PC-9 (cell line): Measurements from ENCODE around the gene ZDHHC1. TPM values are rescaled to one million over a fixed set of nuclear protein-coding genes. Genes with fewer than 3 reads are reported as not detected.

Source experiments
- BruUV-seq: library from RNA; stranded (reverse); fragments of 400-500 nt; replicated peaks from 2 replicates; lab custom pipeline; 2021; lab: Mats Ljungman, UMichigan
- CTCF ChIA-PET: fragments of 300-600 bp; sonication (Branson Sonifier 250); formaldehyde crosslinking; loops from one replicate; lab custom pipeline; 2022; ENCODE audit warnings: antibody characterized with exemption; lab: Charles Lee
- POLR2A ChIA-PET: fragments of 300-600 bp; sonication (Branson Sonifier 250); formaldehyde crosslinking; loops from one replicate; lab custom pipeline; 2022; ENCODE audit warnings: antibody characterized with exemption; ENCODE audit not compliant: unreplicated experiment; lab: Charles Lee
- DNase-seq, 2 experiments: peaks; one replicate each; pipeline versions ENCODE4 v3.0.0 to v3.0.0-alpha.2; 2015 to 2022; ENCODE audit warnings: mixed read lengths in 1 of 2
- H2AFZ ChIP-seq: fragments of 200-600 bp; sonication (generic); 2 replicates; pipeline ENCODE4 v1.8.1; 2017; ENCODE audit warnings: antibody characterized with exemption
- H3F3A ChIP-seq: fragments of 200-600 bp; sonication (generic); 2 replicates; pipeline ENCODE4 v1.8.1; 2017; ENCODE audit warnings: antibody characterized with exemption, mild to moderate bottlenecking, low read depth; ENCODE audit not compliant: insufficient read depth
- H3K27ac ChIP-seq: fragments of 200-600 bp; sonication (generic); 2 replicates; pipeline ENCODE4 v1.6.1; 2016; ENCODE audit warnings: mixed run types
- H3K27me3 ChIP-seq: fragments of 200-600 bp; sonication (generic); 2 replicates; pipeline ENCODE4 v1.6.1; 2016; ENCODE audit warnings: low read depth, mixed run types; ENCODE audit not compliant: insufficient read depth
- H3K36me3 ChIP-seq: fragments of 200-600 bp; sonication (generic); 2 replicates; pipeline ENCODE4 v1.6.1; 2016; ENCODE audit warnings: low read depth, mixed run types
- H3K4me1 ChIP-seq: fragments of 200-600 bp; sonication (generic); replicated peaks from 2 replicates; pipeline ENCODE4 v1.6.1; 2016; ENCODE audit warnings: mixed run types; ENCODE audit not compliant: insufficient read depth
- H3K4me2 ChIP-seq: fragments of 200-600 bp; sonication (generic); 2 replicates; pipeline ENCODE4 v1.6.1; 2017; ENCODE audit warnings: mixed run types
- H3K4me3 ChIP-seq: fragments of 200-600 bp; sonication (generic); 2 replicates; pipeline ENCODE4 v1.6.1; 2016; ENCODE audit warnings: mixed run types
- H3K79me2 ChIP-seq: fragments of 200-600 bp; sonication (generic); 2 replicates; pipeline ENCODE4 v1.6.1; 2017; ENCODE audit warnings: low read depth, mixed run types
- H3K9me2 ChIP-seq: fragments of 200-600 bp; sonication (generic); 2 replicates; pipeline ENCODE4 v1.8.1; 2017; ENCODE audit warnings: mild to moderate bottlenecking; ENCODE audit not compliant: insufficient read depth
- H3K9me3 ChIP-seq: fragments of 200-600 bp; sonication (generic); 2 replicates; pipeline ENCODE4 v1.8.1; 2016; ENCODE audit warnings: low read depth; ENCODE audit not compliant: insufficient read depth
- H4K20me1 ChIP-seq: fragments of 200-600 bp; sonication (generic); 2 replicates; pipeline ENCODE4 v1.8.1; 2017; ENCODE audit not compliant: insufficient read depth
- CTCF ChIP-seq: fragments of 200-600 bp; sonication (generic); conservative IDR thresholded peaks from 2 replicates; pipeline ENCODE4 v1.6.1; 2017; ENCODE audit warnings: mixed run types, antibody characterized with exemption, mild to moderate bottlenecking, moderate library complexity
- EZH2 ChIP-seq: fragments of 200-600 bp; sonication (generic); IDR thresholded peaks from 2 replicates; pipeline ENCODE4 v1.8.0; 2017; ENCODE audit warnings: antibody characterized with exemption, low read depth
- intact Hi-C: fragments of 100-400 bp; cut with micrococcal nuclease; formaldehyde crosslinking; loops from one replicate; pipeline ENCODE4 v1.10.0; 2022; ENCODE audit not compliant: unreplicated experiment
- total RNA-seq: library from RNA; stranded (reverse); gene quantifications from 2 replicates; pipeline ENCODE4 v1.2.3, GENCODE V29; 2021

Gene ZDHHC1
- total RNA-seq, 1 experiment from 2014 or later: 12.8 TPM

DNA sequence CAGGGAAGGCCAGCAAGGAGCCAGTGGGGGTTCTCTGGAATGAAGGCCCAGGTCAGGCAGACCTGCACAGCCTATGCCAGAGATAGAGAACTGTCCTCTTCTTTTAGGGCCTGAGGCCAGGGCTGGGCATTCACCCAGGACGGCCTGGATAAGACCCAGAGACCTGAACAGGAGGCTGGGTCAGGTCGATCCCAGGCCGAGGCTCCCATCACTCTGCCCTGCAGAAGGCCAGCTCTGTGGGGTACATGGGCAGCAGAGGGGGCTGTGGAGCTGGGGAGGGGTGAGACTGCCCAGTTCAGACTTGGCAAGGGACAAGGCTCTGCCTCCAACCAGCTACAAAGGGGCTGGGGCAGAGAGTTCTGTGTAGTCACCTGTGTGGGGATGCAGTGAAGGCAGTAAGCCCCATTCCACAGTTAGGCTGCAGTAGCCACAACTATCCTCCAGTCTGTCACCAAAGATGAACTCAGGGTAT lies 29.2 kb upstream of the ZDHHC1 start:
- intact Hi-C loops: no loop called here
- DNase-seq: no peak
- H3K9me2 ChIP-seq: no peaks in the 10 kb centered on the region
- H3K79me2 ChIP-seq: no peaks in the 10 kb centered on the region
- H3K36me3 ChIP-seq: no peaks in the 10 kb centered on the region
- TF ChIP-seq EZH2: no peak
- no peak for TF ChIP-seq CTCF
- BruUV-seq: no TSS peak
- H3F3A ChIP-seq: no peaks in the 10 kb centered on the region
- H3K4me3 ChIP-seq: no peak overlapping the region
- H3K27ac ChIP-seq: no peak overlapping the region
- H3K4me2 ChIP-seq: no peak overlapping the region
- ChIA-PET CTCF (interaction anchor here (0.5 kb wide), 1 partner anchor 72 kb away, joined by 15 read pairs; no protein-coding TSS in a partner anchor), POLR2A (no interaction called here)
- H3K27me3 ChIP-seq: no peaks in the 10 kb centered on the region
- no peaks in the 10 kb centered on the region for H3K9me3 ChIP-seq
- H4K20me1 ChIP-seq: peaks cover 8% of the 10 kb centered on the region
- H3K4me1 ChIP-seq: no peaks in the 10 kb centered on the region
- H2AFZ ChIP-seq: no peak overlapping the region

DNA sequence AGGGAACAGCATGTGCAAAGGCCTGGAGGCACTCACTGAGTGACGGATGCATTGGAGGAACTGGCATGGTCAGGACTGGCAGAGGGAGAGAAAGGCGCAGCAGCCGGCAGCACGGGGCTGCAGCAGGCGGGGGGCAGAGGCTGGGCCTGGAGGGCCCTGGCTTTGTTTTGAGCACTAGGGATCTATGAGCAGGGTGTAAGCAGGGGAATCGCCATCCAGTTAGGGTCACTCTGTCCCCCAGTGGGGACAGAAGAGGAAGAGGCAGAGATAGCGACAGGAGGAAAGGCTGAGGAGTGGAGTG lies 28.8 kb upstream of the ZDHHC1 start:
- Histone ChIP-seq H3K4me2 (no peak overlapping the region), H3K9me2 (no peaks in the 10 kb centered on the region), H3K4me3 (no peak overlapping the region), H3K27me3 (no peaks in the 10 kb centered on the region), H3K79me2 (no peaks in the 10 kb centered on the region), H4K20me1 (peaks cover 8% of the 10 kb centered on the region), H3K4me1 (no peaks in the 10 kb centered on the region), H3F3A (no peaks in the 10 kb centered on the region), H3K27ac (no peak overlapping the region), H3K36me3 (no peaks in the 10 kb centered on the region), H3K9me3 (no peaks in the 10 kb centered on the region), H2AFZ (no peak overlapping the region)
- POLR2A ChIA-PET: no interaction called here
- no peak for DNase-seq
- TF ChIP-seq CTCF (no peak), EZH2 (no peak)
- intact Hi-C loops: no loop called here
- BruUV-seq: no TSS peak
- CTCF ChIA-PET: interaction anchor here (0.5 kb wide), 1 partner anchor 71 kb away, joined by 15 read pairs; no protein-coding TSS in a partner anchor

- H4K20me1 ChIP-seq: peaks cover 5% of the 10 kb centered on the region
- no TSS peak for BruUV-seq
- no peak overlapping the region for H3K27ac ChIP-seq
- H3K27me3 ChIP-seq: no peaks in the 10 kb centered on the region
- H3K9me2 ChIP-seq: no peaks in the 10 kb centered on the region
- ChIA-PET CTCF (no interaction called here), POLR2A (interaction anchor here (0.6 kb wide), 1 partner anchor 27 kb away, joined by 3 read pairs; no protein-coding TSS in a partner anchor)
- intact Hi-C loops: no loop called here
- no peak for DNase-seq
- H3F3A ChIP-seq: no peaks in the 10 kb centered on the region
- no peak overlapping the region for H3K4me2 ChIP-seq
- no peaks in the 10 kb centered on the region for H3K4me1 ChIP-seq
- H3K79me2 ChIP-seq: no peaks in the 10 kb centered on the region
- TF ChIP-seq EZH2: no peak
- no peak for TF ChIP-seq CTCF
- no peaks in the 10 kb centered on the region for H3K9me3 ChIP-seq
- H3K4me3 ChIP-seq: no peak overlapping the region
- no peak overlapping the region for H2AFZ ChIP-seq
- no peaks in the 10 kb centered on the region for H3K36me3 ChIP-seq
Measured at GRCh38 chr16:67444259-67445125, 28.2 kb upstream of the ZDHHC1 start.
